Transverse colon (tissue), 4 donors: Measurements from ENCODE around the gene ATF2. TPM values are rescaled to one million over a fixed set of nuclear protein-coding genes. Genes with fewer than 3 reads are reported as not detected.

Experiments used
- DNase-seq: peaks from one replicate; pipeline ENCODE4 v3.0.0-alpha.2; 2019
- H3K27ac ChIP-seq, 4 donors: fragments of 200-600 bp; sonication (generic); 2 replicates each; pipeline ENCODE4 v1.5.1; 2016 to 2018; ENCODE audit warnings: inconsistent platforms in 4 of 4
- H3K27me3 ChIP-seq: fragments of 200-600 bp; sonication (generic); 2 replicates; pipeline ENCODE4 v1.5.1; 2017; ENCODE audit warnings: inconsistent platforms
- H3K36me3 ChIP-seq, 4 donors: fragments of 200-600 bp; sonication (generic); 2 replicates each; pipeline ENCODE4 v1.5.1; 2017 to 2019; ENCODE audit warnings: inconsistent platforms in 4 of 4
- H3K4me1 ChIP-seq, 4 donors: fragments of 200-600 bp; sonication (generic); 2 replicates each; pipeline ENCODE4 v1.5.1; 2017 to 2020; ENCODE audit warnings: inconsistent platforms in 4 of 4
- H3K4me3 ChIP-seq, 4 donors: fragments of 200-600 bp; sonication (generic); 1 replicate in 1 of 4; 2 replicates in 3 of 4; pipeline versions ENCODE4 v1.5.1 to v1.6.1; 2017 to 2019; ENCODE audit warnings: inconsistent platforms in 4 of 4
- H3K9me3 ChIP-seq, 2 donors: fragments of 200-600 bp; sonication (generic); 2 replicates each; pipeline ENCODE4 v1.5.1; 2017 to 2019; ENCODE audit warnings: inconsistent platforms in 2 of 2
- CTCF ChIP-seq, 5 experiments: fragments of 200-600 bp in 3 of 5; fragments of 450-650 bp in 2 of 5; sonication (generic) in 3 of 5; IDR thresholded peaks; 1 replicate in 2 of 5; 2 replicates in 3 of 5; pipeline ENCODE4 v1.5.1; 2016 to 2017; ENCODE audit warnings: antibody characterized with exemption in 5 of 5, inconsistent platforms in 3 of 5, mild to moderate bottlenecking in 2 of 5, moderate library complexity in 1 of 5
- EP300 ChIP-seq: sonication (generic); formaldehyde crosslinking; IDR thresholded peaks from one replicate; pipeline ENCODE4 v1.6.1; 2017; ENCODE audit warnings: antibody characterized with exemption, low read depth
- POLR2A ChIP-seq: fragments of 450-650 bp; IDR thresholded peaks from one replicate; pipeline ENCODE4 v1.6.1; 2016; ENCODE audit warnings: antibody characterized with exemption, mild to moderate bottlenecking, moderate library complexity
- POLR2AphosphoS5 ChIP-seq, 3 donors: sonication (generic); formaldehyde crosslinking; IDR thresholded peaks; one replicate each; pipeline ENCODE4 v1.6.1; 2016; ENCODE audit warnings: antibody characterized with exemption in 3 of 3
- WGBS, 2 donors: methylation state at CpG; one replicate each; pipeline ENCODE4 v1.1.5; 2018; ENCODE audit warnings: low coverage in 1 of 2; 5-methylcytosine and 5-hydroxymethylcytosine counted together
- in situ Hi-C, 4 donors: fragments of 200-750 bp; cut with MboI; loops; one replicate each; pipeline versions ENCODE4 v1.15.0 to v1.15.1; 2017; ENCODE audit warnings: low sequenced_read_pairs in 3 of 4, low pct_ligation_motif_present in 1 of 4, low pct_unique_long_range_greater_than_20kb in 1 of 4
- intact Hi-C: fragments of 100-400 bp; cut with DNase I; formaldehyde crosslinking; loops from one replicate; pipeline ENCODE4 v1.15.1; 2023; ENCODE audit warnings: low total_unique reads
- total RNA-seq, 4 donors: library from RNA; depleted of rRNA; stranded (reverse); fragments of >200 nt; gene quantifications; one replicate each; pipeline ENCODE4 v1.1.0, GENCODE V29; 2016

Gene ATF2
- total RNA-seq, 4 donors from 2014 or later, result 20.2 to 52.9 (median 30.0) TPM

GRCh38 chr2:175036582-175037018 is 131.4 kb downstream of the ATF2 start:
- intact Hi-C loops (no loop called here), in situ Hi-C loops (no loop called here)
- Histone ChIP-seq H3K27ac (no peak overlapping the region), H3K4me3 (no peak overlapping the region), H3K36me3 (no peaks in the 10 kb centered on the region), H3K9me3 (no peaks in the 10 kb centered on the region), H3K27me3 (no peaks in the 10 kb centered on the region), H3K4me1 (peaks cover 0 to 5% (median 2%) of the 10 kb centered on the region in 4 donors)
- DNase-seq, result no peak
- 66 to 68% methylated on average over 5 of the region's 5 CpGs for WGBS, 2 donors
- TF ChIP-seq CTCF (IDR thresholded peaks at IDR 0.05), result peak; percentile 43 to 59 (median 44)
- TF ChIP-seq POLR2A, result no peak

GRCh38 chr2:175035806-175036205 is 132.2 kb downstream of the ATF2 start:
- DNase-seq, result no peak
- intact Hi-C loops, result no loop called here
- TF ChIP-seq POLR2AphosphoS5 (IDR thresholded peaks at IDR 0.05) (no peak), EP300 (no peak), CTCF (IDR thresholded peaks at IDR 0.05) (no peak), POLR2A (no peak)
- no peaks in the 10 kb centered on the region for H3K9me3 ChIP-seq
- in situ Hi-C loops, result no loop called here
- no peak overlapping the region for H3K27ac ChIP-seq
- no peaks in the 10 kb centered on the region for H3K36me3 ChIP-seq
- WGBS, 2 donors, result 49 to 86% methylated on average over 3 of the region's 3 CpGs
- H3K4me1 ChIP-seq, result peaks cover 0 to 5% (median 2%) of the 10 kb centered on the region in 4 donors
- H3K27me3 ChIP-seq, result no peaks in the 10 kb centered on the region
- H3K4me3 ChIP-seq, result no peak overlapping the region

GRCh38 chr2:175034716-175035115 is 133.3 kb downstream of the ATF2 start:
- intact Hi-C loops, result no loop called here
- Histone ChIP-seq H3K4me3 (no peak overlapping the region), H3K27ac (no peak overlapping the region), H3K4me1 (peaks cover 0 to 5% (median 2%) of the 10 kb centered on the region in 4 donors), H3K27me3 (no peaks in the 10 kb centered on the region), H3K9me3 (no peaks in the 10 kb centered on the region), H3K36me3 (no peaks in the 10 kb centered on the region)
- in situ Hi-C loops, result no loop called here
- 93 to 98% methylated on average over 3 of the region's 3 CpGs for WGBS, 2 donors
- TF ChIP-seq EP300 (no peak), CTCF (IDR thresholded peaks at IDR 0.05) (no peak), POLR2A (no peak), POLR2AphosphoS5 (IDR thresholded peaks at IDR 0.05) (no peak)
- no peak for DNase-seq

- Histone ChIP-seq H3K27ac (no peak overlapping the region), H3K4me1 (no peaks in the 10 kb centered on the region), H3K36me3 (no peaks in the 10 kb centered on the region), H3K9me3 (no peaks in the 10 kb centered on the region), H3K4me3 (no peak overlapping the region), H3K27me3 (no peaks in the 10 kb centered on the region)
- intact Hi-C loops, result no loop called here
- DNase-seq, result peak; percentile 13
- 84 to 90% methylated on average over 2 to 5 of the region's 5 CpGs for WGBS, 2 donors
- in situ Hi-C loops, result no loop called here
- TF ChIP-seq CTCF (IDR thresholded peaks at IDR 0.05) (peak in 1 of 5 experiments; percentile 8), EP300 (no peak)
Measured at GRCh38 chr2:175030380-175031271, 137.4 kb downstream of the ATF2 start.
